ENCODE data around the gene TMEM161A.
"Not testable (repeated sequence)": the region's sequence is repeated elsewhere in the genome, so short reads cannot be mapped to it uniquely, and the experiment has no call there.

The TMEM161A gene

DNA sequence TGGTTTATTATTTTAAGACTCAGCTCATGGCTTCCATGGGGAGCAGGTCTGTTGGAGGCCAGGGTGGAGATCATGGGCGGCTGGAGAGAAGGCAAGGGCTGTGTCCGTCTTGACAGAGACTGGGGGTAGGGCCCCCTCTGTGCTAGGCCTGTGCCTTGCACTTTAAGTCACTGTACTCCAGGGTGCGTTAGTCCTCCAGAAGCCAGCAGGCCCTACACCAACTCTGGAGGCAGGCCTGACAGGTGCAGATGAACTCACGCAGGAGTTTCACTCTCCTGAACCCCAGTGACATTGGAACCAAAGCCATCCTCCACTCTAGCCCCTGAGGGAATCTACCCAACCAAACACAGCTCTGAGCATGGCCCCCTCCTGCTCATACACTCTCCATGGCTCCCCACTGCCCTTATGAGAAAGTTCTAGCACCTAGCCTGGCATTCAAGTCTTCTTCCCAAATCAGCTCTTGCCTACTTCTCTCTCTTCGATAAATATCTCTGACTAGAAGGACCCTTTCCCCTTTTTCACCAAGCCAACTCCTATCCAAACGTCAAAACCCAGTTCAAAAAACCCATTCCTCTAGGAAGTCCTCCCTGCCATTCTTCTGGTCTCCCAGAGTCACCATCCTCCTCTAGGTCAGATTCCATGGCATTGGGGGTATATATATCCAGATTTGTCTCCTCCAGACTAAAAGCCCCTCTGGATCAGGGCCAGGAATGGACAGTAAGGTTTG, 16.7 kb upstream of the TMEM161A start:
- no peak for DNase-seq

DNA sequence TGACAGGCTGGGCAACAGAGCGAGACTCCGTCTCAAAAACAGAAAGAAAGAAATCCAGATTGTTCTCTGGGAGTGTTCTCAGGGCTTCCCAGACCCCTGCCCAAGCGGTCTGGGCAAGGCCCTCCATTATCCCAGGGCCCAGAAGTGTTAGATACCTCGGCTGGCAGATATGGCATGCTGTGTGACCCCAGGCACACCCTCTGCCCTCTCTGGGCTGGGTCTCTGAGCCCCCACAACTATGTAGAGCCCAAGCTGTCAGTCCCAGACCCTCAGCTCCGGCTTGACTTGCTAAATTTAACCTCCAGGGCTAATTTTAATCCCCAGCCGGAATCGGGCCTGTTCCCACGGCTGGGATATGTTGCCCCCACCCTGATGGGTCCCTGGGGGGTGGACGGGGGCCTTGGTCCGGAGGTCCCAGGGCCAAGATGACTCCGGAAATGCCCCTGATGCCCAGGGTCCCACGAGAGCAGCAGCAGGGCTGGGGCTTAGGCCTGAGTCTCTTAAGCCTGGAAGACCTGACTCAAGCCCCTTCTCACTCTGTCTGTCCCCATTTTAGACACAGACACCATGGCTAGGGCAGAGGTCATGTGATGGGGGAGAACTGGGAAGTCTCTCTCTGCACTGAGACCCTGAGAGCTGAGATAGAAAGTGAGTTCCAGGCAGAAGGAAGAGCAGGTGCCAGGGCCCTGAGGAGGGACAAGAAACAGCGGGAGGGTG, 14.5 kb upstream of the TMEM161A start:
- no peak for DNase-seq

GRCh38 chr19:19151418-19151817, 13.1 kb upstream of the TMEM161A start:
- no peak for DNase-seq

DNA sequence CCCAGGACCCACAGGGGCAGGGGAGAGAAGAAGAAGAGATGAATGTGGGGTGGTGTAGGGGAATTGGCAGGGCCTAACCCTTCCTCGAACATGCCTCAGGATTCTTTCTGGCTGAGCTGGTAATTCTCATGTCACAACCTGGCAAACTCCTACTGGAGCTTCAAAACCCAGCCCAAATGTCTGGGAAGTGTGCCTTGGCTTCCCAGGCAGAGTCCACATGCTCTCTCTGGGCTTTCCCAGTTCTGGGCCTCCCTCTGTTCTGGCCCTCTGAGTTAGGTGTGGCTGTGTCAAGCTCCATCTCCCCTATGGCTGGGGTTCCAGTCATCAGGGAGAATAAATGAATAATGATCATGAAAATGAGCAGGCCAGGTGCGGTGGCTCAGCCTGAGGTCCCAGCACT, 11.2 kb upstream of the TMEM161A start:
- DNase-seq = no peak

DNA sequence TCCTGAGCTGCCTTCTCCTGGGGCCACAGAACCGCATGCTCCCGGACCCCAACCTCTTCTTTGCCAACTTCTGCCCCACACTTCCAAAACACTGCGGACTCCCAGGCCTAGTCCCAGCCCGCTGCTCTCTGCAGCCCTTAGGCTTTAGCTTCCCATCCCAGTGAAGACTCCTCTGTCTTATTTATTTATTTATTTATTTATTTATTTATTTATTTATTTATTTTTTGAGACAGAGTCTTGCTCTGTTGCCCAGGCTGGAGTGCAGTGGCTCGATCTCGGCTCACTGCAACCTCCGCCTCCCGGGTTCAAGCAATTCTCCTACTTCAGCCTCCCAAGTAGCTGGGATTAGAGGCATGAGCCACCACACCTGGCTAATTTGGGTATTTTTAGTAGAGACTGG, 10.2 kb upstream of the TMEM161A start:
- DNase-seq = not testable (repeated sequence)

DNA sequence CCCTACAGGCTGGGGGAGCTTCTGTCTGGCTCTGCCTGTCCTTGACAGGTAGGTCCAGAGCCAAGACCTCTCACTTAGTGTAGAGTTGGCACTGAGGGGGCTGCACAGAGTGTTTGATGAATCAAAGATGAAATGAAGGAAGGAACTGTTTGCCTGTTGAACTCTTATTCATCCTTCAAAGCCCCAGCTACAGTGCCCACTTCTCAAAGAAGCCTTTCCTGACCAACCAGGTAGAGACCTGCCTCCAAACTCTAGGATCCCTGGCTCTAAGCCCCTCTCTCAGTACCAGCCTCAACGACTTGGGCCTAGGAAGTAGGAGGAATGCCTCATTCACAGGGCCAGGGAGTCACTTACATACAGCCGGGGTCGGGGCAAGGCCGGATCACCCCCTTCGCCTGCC, 9.1 kb upstream of the TMEM161A start:
- no peak for DNase-seq

DNA sequence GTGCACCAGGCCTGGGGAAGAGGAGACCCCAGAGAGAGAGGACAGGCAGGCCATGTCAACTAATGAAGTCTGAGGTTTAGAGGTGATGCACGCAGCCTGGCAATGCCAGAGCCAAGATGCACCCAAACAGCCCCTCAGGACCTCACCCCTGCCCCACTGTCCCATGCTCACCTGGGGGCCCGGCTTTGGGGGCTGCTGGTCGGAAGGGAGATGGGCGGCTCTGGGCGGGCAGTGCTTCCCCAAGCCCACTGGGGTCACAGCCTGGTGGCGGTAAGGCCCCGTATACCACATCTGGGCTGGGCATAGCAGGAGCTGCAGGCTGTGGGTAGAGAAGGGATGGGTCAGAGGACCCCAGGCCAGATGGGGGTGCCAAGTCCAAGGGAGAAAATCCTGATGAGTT, 8.6 kb upstream of the TMEM161A start:
- no peak for DNase-seq

GRCh38 chr19:19145684-19146608, 7.7 kb upstream of the TMEM161A start:
- DNase-seq = peak; percentile 88

GRCh38 chr19:19145281-19145680, 7.0 kb upstream of the TMEM161A start:
- DNase-seq = no peak

DNA sequence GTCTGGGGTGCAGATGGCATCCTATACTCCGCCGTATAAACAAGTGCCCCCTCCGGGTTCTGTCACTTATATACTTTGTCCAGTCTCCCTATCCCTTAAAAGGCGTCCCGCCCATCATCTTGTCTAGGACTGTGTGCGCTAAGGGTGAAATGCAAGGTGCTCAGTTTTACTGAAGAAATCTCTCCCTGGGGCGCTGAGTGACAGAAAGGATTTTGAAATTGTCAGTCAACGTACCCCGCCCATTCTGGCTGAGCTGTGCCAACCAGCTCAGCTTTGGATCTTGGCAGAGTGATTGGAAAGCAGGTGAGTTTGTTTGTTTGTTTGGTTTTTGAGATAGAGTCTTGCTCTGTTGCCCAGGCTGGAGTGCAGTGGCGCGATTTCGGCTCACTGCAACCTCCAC, 4.1 kb upstream of the TMEM161A start:
- DNase-seq = no peak

- no peak for DNase-seq
These were observed 2.2 kb upstream of the TMEM161A start for GRCh38 chr19:19140476-19140875.

- DNase-seq = no peak
These were observed 1.6 kb upstream of the TMEM161A start for GRCh38 chr19:19139876-19140229.

DNA sequence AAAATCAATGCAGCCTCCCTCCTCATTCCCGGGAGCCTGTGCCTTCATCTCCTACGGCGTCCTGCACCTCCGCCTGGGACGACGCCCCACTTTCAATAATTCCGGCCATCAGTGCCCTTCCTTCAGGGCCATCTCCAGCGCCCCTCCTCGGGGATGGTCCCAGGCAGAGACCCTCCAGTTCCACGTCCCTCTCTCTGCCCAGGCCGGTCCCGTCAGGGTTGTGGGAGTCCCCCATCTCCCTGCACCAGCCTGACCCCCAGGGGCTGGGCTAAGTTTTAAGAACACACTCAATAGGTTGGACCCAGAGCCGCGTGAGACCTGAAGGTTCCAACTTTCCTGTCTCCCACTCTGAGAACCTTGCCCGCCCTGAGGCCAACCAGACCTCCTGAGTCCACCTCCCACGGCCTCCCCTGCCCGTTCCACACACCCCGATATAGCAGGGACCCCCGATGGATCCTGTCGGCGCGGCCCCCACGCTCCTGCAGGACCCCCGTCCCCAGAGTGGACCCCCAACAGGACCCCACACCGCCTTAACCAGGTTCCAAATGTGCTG, 646 bp downstream of the TMEM161A start:
- no peak for DNase-seq

DNA sequence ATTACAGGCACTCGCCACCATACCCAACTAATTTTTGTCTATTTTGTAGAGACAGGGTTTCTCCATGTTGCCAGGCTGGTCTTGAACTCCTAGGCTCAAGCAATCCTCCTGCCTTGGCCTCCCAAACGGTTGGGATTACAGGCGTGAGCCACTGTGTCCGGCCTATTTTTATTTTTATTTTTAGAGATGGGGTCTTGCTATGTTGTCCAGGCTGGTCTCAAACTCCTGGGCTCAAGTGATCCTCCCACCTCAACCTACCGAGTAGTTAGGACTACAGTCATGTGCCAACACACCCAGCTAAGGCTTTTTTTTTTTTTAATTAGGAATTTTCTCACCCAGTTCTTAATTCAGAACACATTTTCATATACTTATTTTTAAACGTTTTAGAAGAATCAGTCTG, 2.6 kb downstream of the TMEM161A start:
- DNase-seq = not testable (repeated sequence)

GRCh38 chr19:19134687-19135158, 3.6 kb downstream of the TMEM161A start:
- DNase-seq = peak; percentile 43

DNA sequence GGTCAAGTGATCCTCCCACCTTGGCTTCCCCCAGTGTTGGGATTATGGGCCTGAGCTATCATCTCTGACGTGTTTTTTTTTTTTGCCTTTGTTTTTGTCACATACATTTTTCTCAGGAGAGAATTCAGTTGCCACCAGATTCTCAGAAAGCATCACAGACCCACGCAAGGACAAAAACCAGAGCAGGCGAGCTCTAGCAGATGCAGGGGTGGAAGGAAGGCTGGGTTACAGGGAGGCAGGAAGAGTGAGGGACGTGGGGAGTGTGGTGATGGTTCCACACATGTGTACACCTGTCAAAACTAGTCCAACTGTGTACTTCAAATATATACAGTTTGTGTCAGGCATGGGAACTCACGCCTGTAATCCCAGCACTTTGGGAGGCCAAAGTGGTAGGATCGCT, 4.3 kb downstream of the TMEM161A start:
- DNase-seq = no peak

DNA sequence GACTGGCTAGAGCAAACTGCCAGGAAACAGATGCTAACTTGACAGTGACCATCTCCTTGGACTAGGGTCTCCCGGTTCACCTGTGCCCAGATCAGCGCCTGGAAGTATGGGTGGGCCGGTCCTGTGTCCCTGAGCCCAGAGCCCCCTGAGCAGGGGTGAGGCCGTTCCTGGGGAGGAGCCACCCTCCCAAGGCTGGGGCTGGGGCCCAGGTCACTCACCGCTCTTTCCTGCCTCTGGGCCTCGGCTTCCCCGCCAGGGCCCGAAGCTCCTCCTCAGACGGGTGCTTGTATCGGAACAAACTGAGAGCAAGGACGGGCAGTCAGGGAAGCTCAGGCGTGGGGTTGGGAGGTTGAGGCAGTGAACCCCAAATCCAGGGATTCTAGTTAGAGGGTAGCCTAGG, 5.4 kb downstream of the TMEM161A start:
- no peak for DNase-seq

- DNase-seq = no peak
These were observed 6.3 kb downstream of the TMEM161A start for GRCh38 chr19:19131989-19132388.

DNA sequence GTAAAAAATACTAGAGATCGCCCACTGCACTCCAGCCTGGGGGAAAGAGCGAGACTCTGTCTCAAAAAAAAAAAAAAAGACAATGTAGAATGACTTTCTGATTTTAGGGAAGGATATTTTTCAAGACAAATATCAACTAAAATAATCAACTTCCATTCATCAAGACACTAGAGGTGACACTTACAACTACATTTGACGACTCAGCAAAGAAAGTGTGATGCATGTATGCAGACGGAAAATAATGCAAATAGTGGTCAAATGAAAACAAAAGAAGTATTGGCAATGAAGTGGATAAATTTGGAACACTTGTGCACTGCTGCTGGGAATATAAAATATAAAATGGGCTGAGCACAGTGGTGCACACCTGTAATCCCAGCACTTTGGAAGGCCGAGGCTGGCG, 12.2 kb downstream of the TMEM161A start:
- DNase-seq = no peak

DNA sequence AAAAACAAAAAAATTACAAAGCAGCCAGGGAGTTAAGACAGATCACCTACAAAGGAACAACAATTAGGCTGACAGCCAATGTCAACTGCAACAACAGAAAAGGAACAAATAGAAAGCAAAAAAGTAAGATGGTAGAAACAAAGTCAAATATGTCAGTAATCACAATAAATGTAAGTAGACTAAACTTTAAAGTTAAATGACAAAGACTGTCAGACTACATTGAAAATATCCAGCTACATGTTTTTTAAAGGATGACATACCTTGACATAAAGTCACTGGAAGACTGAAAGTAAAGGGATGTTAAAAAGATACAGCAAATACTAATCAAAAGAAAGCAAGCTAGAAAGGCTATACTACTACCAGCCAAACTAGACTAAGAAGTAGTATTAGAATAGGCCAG, 14.9 kb downstream of the TMEM161A start:
- no peak for DNase-seq

- DNase-seq = no peak
These were observed 15.4 kb downstream of the TMEM161A start for GRCh38 chr19:19122902-19123301.

GRCh38 chr19:19121371-19121770, 16.9 kb downstream of the TMEM161A start:
- DNase-seq = no peak

Data from activated naive CD4-positive, alpha-beta T cell treated with Interleukin-2 at 50 U/mL for 16 hours (primary cell).